Parathyroid adenoma (tissue), 2 donors: ENCODE results near the gene ARHGAP29.

Experiments
- H2AFZ ChIP-seq: fragments of 300-600 bp; sonication (generic); one replicate; pipeline ENCODE4 v1.7.0; 2017; ENCODE audit warnings: antibody characterized with exemption, mild to moderate bottlenecking
- H3K27ac ChIP-seq: fragments of 300-600 bp; sonication (generic); one replicate; pipeline ENCODE4 v1.7.0; 2017
- H3K27me3 ChIP-seq: fragments of 300-600 bp; sonication (generic); one replicate; pipeline ENCODE4 v1.7.0; 2017; ENCODE audit warnings: low read length; ENCODE audit not compliant: control insufficient read depth, insufficient read depth
- H3K36me3 ChIP-seq: fragments of 300-600 bp; sonication (generic); one replicate; pipeline ENCODE4 v1.7.0; 2017; ENCODE audit warnings: low read length; ENCODE audit not compliant: control insufficient read depth, insufficient read depth
- H3K4me1 ChIP-seq: fragments of 300-600 bp; sonication (generic); one replicate; pipeline ENCODE4 v1.7.0; 2017; ENCODE audit warnings: control low read depth
- H3K4me2 ChIP-seq: fragments of 300-600 bp; sonication (generic); one replicate; pipeline ENCODE4 v1.7.0; 2017; ENCODE audit warnings: low read length
- H3K4me3 ChIP-seq: fragments of 300-600 bp; sonication (generic); one replicate; pipeline ENCODE4 v1.7.0; 2017; ENCODE audit warnings: low read depth, low read length
- H3K79me2 ChIP-seq: fragments of 300-600 bp; sonication (generic); one replicate; pipeline ENCODE4 v1.7.0; 2017; ENCODE audit warnings: control low read depth
- H3K9ac ChIP-seq: fragments of 300-600 bp; sonication (generic); one replicate; pipeline ENCODE4 v1.7.0; 2017; ENCODE audit warnings: mild to moderate bottlenecking
- H3K9me3 ChIP-seq: fragments of 300-600 bp; sonication (generic); one replicate; pipeline ENCODE4 v1.7.0; 2017; ENCODE audit warnings: low read length; ENCODE audit not compliant: control insufficient read depth
- CTCF ChIP-seq: fragments of 300-600 bp; sonication (generic); IDR thresholded peaks from one replicate; pipeline ENCODE4 v1.7.0; 2017; ENCODE audit warnings: antibody characterized with exemption, mild to moderate bottlenecking
- donor health status: primary hyperparathyroidism.

ARHGAP29 gene

GRCh38 chr1:94225845-94226244, 11.5 kb downstream of the ARHGAP29 start:
- Histone ChIP-seq H3K4me2 (no peak overlapping the region), H3K4me3 (no peak overlapping the region), H3K27ac (no peak overlapping the region), H3K4me1 (peaks cover 4% of the 10 kb centered on the region), H2AFZ (no peak overlapping the region), H3K79me2 (peaks cover 5% of the 10 kb centered on the region), H3K9me3 (no peaks in the 10 kb centered on the region), H3K36me3 (no peaks in the 10 kb centered on the region), H3K9ac (no peak overlapping the region), H3K27me3 (no peaks in the 10 kb centered on the region)
- TF ChIP-seq CTCF: no peak

GRCh38 chr1:94218332-94218731, 19.1 kb downstream of the ARHGAP29 start:
- no peak for TF ChIP-seq CTCF
- H3K9ac ChIP-seq: no peak overlapping the region
- H3K36me3 ChIP-seq: no peaks in the 10 kb centered on the region
- H3K27me3 ChIP-seq: no peaks in the 10 kb centered on the region
- peak overlapping the region; percentile 54 for H3K27ac ChIP-seq
- no peak overlapping the region for H3K4me2 ChIP-seq
- peaks cover 4% of the 10 kb centered on the region for H3K79me2 ChIP-seq
- H3K4me3 ChIP-seq: no peak overlapping the region
- H2AFZ ChIP-seq: no peak overlapping the region
- H3K4me1 ChIP-seq: peaks cover 3% of the 10 kb centered on the region
- H3K9me3 ChIP-seq: no peaks in the 10 kb centered on the region

GRCh38 chr1:94215955-94216354, 21.4 kb downstream of the ARHGAP29 start:
- Histone ChIP-seq H3K79me2 (peaks cover 4% of the 10 kb centered on the region), H3K4me3 (no peak overlapping the region), H3K27me3 (no peaks in the 10 kb centered on the region), H3K4me2 (no peak overlapping the region), H3K9ac (no peak overlapping the region), H2AFZ (no peak overlapping the region), H3K36me3 (no peaks in the 10 kb centered on the region), H3K9me3 (no peaks in the 10 kb centered on the region), H3K27ac (no peak overlapping the region), H3K4me1 (peaks cover 3% of the 10 kb centered on the region)
- TF ChIP-seq CTCF: no peak

- no peak overlapping the region for H3K4me3 ChIP-seq
- H3K9me3 ChIP-seq: no peaks in the 10 kb centered on the region
- no peak overlapping the region for H2AFZ ChIP-seq
- TF ChIP-seq CTCF: no peak
- H3K36me3 ChIP-seq: no peaks in the 10 kb centered on the region
- no peaks in the 10 kb centered on the region for H3K27me3 ChIP-seq
- H3K4me1 ChIP-seq: no peaks in the 10 kb centered on the region
- no peak overlapping the region for H3K9ac ChIP-seq
- H3K79me2 ChIP-seq: peaks cover 7% of the 10 kb centered on the region
- H3K4me2 ChIP-seq: no peak overlapping the region
- no peak overlapping the region for H3K27ac ChIP-seq
Observed at GRCh38 chr1:94209982-94210381, 27.4 kb downstream of the ARHGAP29 start.

GRCh38 chr1:94209425-94209824, 28.0 kb downstream of the ARHGAP29 start:
- H3K27ac ChIP-seq: no peak overlapping the region
- H2AFZ ChIP-seq: no peak overlapping the region
- H3K9me3 ChIP-seq: no peaks in the 10 kb centered on the region
- no peak overlapping the region for H3K4me3 ChIP-seq
- no peaks in the 10 kb centered on the region for H3K4me1 ChIP-seq
- H3K27me3 ChIP-seq: no peaks in the 10 kb centered on the region
- H3K36me3 ChIP-seq: no peaks in the 10 kb centered on the region
- H3K4me2 ChIP-seq: no peak overlapping the region
- peaks cover 6% of the 10 kb centered on the region for H3K79me2 ChIP-seq
- no peak overlapping the region for H3K9ac ChIP-seq
- TF ChIP-seq CTCF: no peak
